Epithelial cell of esophagus (primary cell): Measurements from ENCODE around the gene FLT3.

Experiments used
- DNase-seq: peaks from one replicate; pipeline ENCODE4 v3.0.0; 2010; ENCODE audit warnings: low read depth
- H3K4me3 ChIP-seq: 2 replicates; pipeline ENCODE4 v1.5.1; 2011; ENCODE audit warnings: mild to moderate bottlenecking, low read length, control low read depth
- TF ChIP-seq, protein P1 (sequence below): IDR thresholded peaks from 2 replicates; pipeline ENCODE4 v1.5.1; 2011; ENCODE audit warnings: low read depth, mild to moderate bottlenecking, low read length, control low read depth, inconsistent platforms; ENCODE audit not compliant: insufficient read depth; ENCODE audit errors: missing control alignments

FLT3 gene

DNA sequence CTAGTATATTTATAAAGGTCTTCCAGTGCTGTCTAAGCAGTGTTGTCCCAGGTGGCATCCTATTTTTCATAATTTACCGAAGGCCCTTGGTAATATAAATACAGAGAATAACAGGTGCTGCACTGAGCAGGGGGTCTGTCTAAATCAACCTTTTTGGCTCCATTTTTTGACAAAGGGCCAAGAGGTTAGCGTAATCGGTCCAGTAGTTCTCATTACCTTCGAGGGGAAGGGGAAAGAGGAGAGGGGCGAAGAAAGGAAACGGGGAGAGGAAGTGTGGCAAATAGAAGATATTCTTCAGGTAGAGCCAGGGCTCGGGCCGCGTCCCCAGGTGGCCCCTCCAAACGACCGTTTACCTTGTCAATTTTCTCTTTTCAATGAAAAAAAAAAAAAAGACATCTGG lies 37.2 kb upstream of the FLT3 start:
- TF ChIP-seq, protein P1, sequence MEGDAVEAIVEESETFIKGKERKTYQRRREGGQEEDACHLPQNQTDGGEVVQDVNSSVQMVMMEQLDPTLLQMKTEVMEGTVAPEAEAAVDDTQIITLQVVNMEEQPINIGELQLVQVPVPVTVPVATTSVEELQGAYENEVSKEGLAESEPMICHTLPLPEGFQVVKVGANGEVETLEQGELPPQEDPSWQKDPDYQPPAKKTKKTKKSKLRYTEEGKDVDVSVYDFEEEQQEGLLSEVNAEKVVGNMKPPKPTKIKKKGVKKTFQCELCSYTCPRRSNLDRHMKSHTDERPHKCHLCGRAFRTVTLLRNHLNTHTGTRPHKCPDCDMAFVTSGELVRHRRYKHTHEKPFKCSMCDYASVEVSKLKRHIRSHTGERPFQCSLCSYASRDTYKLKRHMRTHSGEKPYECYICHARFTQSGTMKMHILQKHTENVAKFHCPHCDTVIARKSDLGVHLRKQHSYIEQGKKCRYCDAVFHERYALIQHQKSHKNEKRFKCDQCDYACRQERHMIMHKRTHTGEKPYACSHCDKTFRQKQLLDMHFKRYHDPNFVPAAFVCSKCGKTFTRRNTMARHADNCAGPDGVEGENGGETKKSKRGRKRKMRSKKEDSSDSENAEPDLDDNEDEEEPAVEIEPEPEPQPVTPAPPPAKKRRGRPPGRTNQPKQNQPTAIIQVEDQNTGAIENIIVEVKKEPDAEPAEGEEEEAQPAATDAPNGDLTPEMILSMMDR, result no peak
- H3K4me3 ChIP-seq, result peak overlapping the region; percentile 93
- no peak for DNase-seq

DNA sequence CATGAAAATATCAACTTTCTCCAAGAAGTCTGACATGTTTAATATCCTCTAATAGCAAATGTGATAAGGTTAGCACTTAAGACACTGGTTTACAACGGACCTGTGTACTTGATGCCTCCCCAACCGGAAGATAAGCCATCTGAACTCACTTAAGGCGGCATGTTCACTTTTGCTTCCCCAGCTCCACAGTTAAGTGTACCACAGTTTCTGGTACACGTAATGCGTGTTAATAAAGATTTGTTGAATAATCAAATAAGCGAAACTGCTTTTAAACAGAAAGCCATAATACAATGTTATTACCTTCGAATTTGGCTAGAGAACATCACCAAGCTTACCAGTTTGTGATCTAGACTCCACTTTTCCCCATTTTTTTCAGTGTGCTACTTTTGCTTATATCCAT lies 36.5 kb upstream of the FLT3 start:
- DNase-seq, result no peak
- H3K4me3 ChIP-seq, result peak overlapping the region; percentile 93
- TF ChIP-seq, protein P1, result no peak

DNA sequence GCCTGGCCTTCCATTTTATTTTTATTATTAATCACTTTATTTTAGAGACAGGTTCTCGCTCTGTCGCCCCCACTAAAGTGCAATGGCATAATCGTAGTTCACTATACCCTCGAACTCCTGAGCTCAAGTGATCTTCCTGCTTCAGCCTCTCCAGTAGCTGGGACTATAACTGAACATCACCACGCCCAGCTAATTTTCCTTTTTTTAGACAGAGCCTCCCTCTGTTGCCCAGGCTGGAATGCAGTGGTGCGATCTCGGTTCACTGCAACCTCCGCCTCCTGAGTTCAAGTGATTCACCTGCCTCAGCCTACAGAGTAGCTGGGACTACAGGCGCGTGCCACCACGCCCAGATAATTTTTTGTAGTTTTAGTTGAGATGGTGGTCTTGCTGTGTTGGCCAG lies 31.3 kb upstream of the FLT3 start:
- TF ChIP-seq, protein P1, result no peak
- DNase-seq, result no peak
- no peak overlapping the region for H3K4me3 ChIP-seq

DNA sequence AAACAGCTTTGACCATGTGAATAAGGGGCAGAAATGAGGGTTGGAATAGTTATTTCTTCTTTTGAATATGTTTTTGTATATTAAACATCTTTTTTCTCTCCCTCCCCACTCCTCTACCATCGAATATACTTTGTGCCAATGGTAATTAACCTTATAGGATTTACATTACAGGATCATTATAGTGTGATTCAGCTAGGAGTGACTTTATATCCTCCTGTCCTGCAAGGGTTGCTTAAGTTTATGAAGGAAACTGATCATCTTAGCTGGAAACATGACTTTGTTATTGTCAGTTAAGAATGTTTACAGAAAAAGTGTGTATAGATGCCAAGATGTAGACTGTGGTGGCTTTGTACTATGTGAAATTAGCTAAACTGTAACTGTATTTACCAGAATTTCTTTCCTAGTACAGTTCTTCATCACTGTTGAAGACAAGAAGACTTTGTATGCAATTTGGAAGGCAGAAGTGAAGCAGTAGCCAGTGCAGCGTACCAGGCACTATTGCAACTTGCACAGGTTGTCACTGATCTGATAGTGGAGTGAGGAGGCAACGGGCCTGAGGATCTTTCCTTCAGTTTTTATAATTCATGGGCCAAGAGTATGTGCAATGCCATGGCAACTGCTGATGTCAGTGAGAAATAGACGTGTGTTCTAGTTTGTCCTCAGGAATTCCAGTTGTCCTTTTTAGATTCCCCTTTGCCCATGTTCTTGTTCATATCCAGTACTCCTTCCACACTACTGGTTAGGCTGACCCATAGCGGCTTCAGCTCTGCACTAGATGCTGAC lies 29.7 kb upstream of the FLT3 start:
- DNase-seq, result no peak
- TF ChIP-seq, protein P1, result no peak
- no peak overlapping the region for H3K4me3 ChIP-seq

DNA sequence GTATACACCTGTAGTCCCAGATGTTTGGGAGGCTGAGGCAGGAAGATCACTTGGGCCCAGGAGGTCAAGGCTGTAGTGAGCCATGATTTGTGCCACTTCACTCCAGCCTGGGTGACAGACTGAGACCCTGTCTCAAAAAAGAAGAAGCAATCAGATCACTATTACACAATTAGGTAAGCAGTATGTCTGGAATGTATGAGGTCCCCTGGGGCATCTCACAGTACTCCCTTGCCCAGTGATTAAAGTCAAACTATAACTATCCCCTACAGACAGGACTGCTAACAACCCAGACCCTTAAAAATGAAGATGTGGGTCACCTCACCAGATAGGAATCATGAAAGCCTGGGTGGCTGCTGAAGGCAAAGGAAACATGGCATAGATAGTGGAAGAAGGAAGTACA lies 28.6 kb upstream of the FLT3 start:
- TF ChIP-seq, protein P1, result no peak
- no peak overlapping the region for H3K4me3 ChIP-seq
- DNase-seq, result no peak

DNA sequence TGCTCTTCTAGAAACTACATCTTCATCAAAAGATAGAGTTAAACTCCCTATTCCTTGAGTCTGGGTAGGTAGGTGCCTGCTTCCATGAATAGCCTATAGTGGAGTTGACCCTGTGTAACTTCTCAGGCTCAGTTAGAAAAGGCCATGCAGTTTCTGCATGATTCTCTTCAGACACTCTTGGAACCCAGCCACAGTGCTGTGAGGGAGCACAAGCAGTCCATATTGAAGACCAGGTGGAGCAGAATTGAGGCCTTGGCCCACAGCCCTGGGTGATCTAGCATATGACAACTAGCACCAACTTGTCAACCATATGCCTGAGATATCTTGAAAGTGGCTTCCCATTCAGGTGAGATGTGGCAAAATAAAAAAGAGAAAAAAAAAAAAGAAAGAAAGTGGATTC lies 27.7 kb upstream of the FLT3 start:
- TF ChIP-seq, protein P1, result no peak
- DNase-seq, result no peak
- no peak overlapping the region for H3K4me3 ChIP-seq

DNA sequence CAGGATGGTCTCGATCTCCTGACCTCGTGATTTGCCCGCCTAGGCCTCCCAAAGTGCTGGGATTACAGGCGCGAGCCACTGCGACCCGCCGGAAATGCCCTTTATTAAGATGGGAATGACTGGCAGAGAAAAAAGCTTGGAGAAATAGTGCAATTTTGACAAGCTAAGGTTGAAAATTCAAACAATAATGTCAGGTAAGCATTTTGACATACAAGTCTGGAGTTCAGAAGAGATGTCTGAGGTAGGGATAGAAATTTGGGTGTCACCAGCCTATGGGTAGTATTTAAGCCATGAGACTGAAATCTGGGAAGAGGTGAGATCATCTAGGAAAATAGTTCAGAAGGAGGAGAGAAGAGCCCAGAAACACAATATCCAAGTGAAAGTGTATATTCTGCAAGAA lies 20.8 kb upstream of the FLT3 start:
- TF ChIP-seq, protein P1, result no peak
- H3K4me3 ChIP-seq, result no peak overlapping the region
- DNase-seq, result no peak
